ENCODE results near the gene SHC1.
A peak's percentile ranks its signal among the peaks of the same experiment; 100 is the strongest.

The SHC1 gene

DNA sequence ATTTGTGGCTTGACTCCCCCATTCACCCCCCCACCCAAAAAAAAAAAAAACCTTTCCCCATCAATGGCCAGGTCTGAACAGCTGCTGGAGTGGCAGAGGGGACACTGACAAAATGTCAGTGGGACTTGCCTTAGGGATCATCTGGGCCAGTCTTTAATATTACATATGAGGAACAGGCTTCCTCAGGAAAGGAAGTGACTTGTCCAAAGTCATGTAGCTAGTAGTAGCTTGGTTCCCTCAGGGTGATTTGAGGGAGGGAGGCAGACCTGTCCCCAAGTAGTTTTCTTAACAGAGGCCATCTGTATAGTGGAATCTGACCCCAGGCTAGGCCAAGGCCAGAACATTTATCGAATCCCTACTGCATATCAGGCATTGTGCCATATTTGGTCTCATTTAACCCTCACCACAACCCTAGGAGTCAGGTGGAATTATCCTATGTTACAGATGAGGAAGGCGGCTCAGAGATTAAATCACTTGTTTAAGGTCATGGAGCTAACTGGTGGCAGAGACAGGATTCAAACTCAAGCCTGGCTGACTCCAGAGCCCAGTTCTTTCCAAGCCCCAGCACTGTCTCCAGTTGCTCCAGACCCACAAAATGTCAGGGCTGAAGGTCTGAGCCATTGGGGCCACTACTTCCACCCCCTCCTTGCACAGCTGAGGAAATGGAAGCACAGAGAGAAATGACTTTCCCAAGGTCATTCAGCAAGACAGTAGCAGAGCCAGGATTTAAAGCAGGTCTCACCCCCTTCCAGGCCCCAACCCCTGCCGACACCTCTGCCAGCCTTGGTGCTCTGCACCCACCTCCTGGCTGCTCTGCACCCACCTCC is 42.4 kb upstream of the SHC1 start:
- H3K9me3 ChIP-seq (ENCODE audit: control insufficient read depth, insufficient read depth, low read length), result no peaks in the 10 kb centered on the region
- H3K36me3 ChIP-seq (ENCODE audit: control insufficient read depth, insufficient read depth, low read length), result peaks cover 38% of the 10 kb centered on the region
- H3K4me1 ChIP-seq (ENCODE audit: control insufficient read depth, insufficient read depth, low read length), result peaks cover 31% of the 10 kb centered on the region
- H3K9ac ChIP-seq (ENCODE audit: low read depth, low read length), result no peak overlapping the region
- H3K4me3 ChIP-seq (ENCODE audit: low read depth, low read length), result no peak overlapping the region
- H3K27ac ChIP-seq (ENCODE audit: low read depth, low read length), result no peak overlapping the region
- H3K27me3 ChIP-seq (ENCODE audit: control insufficient read depth, insufficient read depth, low read length), result no peaks in the 10 kb centered on the region

DNA sequence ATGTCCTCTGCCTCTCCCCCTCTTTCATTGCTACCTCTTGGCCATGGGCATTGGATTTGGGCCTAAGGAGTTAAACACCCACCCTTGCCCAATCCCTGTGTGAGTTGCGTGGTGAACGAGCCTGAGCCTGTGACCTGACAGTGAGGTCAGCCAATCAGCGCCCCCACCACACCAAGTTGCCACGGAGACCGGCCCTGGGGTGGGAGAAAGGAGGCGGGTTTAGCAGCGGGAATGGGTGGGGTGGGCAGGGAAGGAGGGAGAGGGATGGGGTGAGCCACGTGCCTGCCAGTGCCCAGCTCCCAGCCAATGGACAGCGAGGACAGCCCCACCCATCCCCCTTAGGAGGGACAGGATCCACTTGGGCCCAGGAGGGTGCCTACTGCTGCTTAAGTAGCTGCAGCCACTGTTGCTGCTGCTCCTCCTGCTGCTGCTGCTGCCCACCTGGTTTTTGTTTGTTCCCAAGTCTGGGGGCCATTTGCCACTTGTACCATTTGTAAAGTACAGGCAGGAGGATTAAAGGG is 41.5 kb upstream of the SHC1 start:
- Histone ChIP-seq H3K36me3 (ENCODE audit: control insufficient read depth, insufficient read depth, low read length) (peaks cover 38% of the 10 kb centered on the region), H3K4me3 (ENCODE audit: low read depth, low read length) (no peak overlapping the region), H3K9me3 (ENCODE audit: control insufficient read depth, insufficient read depth, low read length) (no peaks in the 10 kb centered on the region), H3K4me1 (ENCODE audit: control insufficient read depth, insufficient read depth, low read length) (peaks cover 26% of the 10 kb centered on the region), H3K9ac (ENCODE audit: low read depth, low read length) (no peak overlapping the region), H3K27ac (ENCODE audit: low read depth, low read length) (no peak overlapping the region), H3K27me3 (ENCODE audit: control insufficient read depth, insufficient read depth, low read length) (no peaks in the 10 kb centered on the region)

GRCh38 chr1:155011437-155012025 is 41.0 kb upstream of the SHC1 start:
- H3K4me3 ChIP-seq (ENCODE audit: low read depth, low read length), result no peak overlapping the region
- H3K27me3 ChIP-seq (ENCODE audit: control insufficient read depth, insufficient read depth, low read length), result no peaks in the 10 kb centered on the region
- peaks cover 34% of the 10 kb centered on the region for H3K36me3 ChIP-seq (ENCODE audit: control insufficient read depth, insufficient read depth, low read length)
- H3K27ac ChIP-seq (ENCODE audit: low read depth, low read length), result no peak overlapping the region
- H3K4me1 ChIP-seq (ENCODE audit: control insufficient read depth, insufficient read depth, low read length), result peaks cover 21% of the 10 kb centered on the region
- H3K9ac ChIP-seq (ENCODE audit: low read depth, low read length), result no peak overlapping the region
- no peaks in the 10 kb centered on the region for H3K9me3 ChIP-seq (ENCODE audit: control insufficient read depth, insufficient read depth, low read length)

DNA sequence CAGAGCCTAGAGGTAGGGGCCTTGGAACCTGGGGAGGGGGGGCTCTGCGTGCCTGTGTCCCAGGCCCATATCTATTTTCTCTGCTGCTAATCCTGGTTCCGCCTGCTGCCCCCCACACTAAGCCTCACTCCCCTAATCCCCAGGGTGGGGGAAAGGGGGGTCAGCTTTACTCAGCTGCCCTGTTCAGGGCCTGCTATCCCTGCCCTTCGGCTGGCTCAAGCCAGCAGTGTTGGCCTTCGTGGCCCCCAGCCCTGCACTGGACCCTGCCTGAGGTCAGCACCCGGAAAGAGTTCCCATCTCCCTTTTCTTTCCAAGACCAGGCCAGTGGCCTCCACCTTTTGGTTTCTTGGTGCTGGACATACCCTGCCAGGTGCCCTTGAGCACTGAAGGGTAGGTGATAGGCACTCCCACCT is 40.5 kb upstream of the SHC1 start:
- H3K27me3 ChIP-seq (ENCODE audit: control insufficient read depth, insufficient read depth, low read length), result no peaks in the 10 kb centered on the region
- no peaks in the 10 kb centered on the region for H3K9me3 ChIP-seq (ENCODE audit: control insufficient read depth, insufficient read depth, low read length)
- H3K36me3 ChIP-seq (ENCODE audit: control insufficient read depth, insufficient read depth, low read length), result peaks cover 29% of the 10 kb centered on the region
- H3K27ac ChIP-seq (ENCODE audit: low read depth, low read length), result no peak overlapping the region
- H3K9ac ChIP-seq (ENCODE audit: low read depth, low read length), result no peak overlapping the region
- H3K4me1 ChIP-seq (ENCODE audit: control insufficient read depth, insufficient read depth, low read length), result peaks cover 19% of the 10 kb centered on the region
- H3K4me3 ChIP-seq (ENCODE audit: low read depth, low read length), result no peak overlapping the region

DNA sequence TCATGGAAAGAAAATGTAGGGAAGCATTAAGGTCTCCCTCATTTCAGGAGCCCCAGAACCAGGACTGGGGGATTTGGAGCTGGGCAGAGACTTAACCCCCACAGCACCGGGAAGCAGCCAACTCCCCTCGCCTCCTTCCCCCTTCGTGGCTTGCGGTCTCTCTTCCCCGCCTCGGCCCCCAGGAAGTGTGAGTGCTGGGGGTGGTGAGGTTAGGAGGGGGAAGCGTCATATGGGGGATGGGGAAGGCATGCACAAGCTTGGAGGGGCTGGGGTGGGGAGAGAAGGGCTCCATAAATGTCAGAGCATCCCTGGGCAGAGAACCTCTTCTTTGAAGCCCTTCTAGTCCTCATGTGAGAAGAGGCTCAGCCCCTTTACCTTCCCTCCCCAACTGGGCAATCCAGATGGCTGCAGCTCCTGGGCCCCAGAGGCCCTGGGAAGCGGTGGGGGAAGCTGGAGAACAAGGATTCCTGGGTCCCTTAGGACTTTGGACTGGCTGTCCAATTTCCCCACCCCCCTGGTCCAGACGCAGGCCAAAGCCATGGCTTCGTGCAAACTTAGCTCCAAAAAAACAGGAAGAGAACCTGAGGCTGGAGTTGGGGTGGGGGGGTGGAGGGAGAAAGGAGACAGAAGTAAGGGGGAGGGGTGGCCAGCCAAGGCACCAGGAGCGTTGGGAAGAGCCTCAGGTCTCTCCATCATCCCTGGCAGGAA is 39.8 kb upstream of the SHC1 start:
- Histone ChIP-seq H3K27me3 (ENCODE audit: control insufficient read depth, insufficient read depth, low read length) (no peaks in the 10 kb centered on the region), H3K27ac (ENCODE audit: low read depth, low read length) (no peak overlapping the region), H3K9ac (ENCODE audit: low read depth, low read length) (no peak overlapping the region), H3K36me3 (ENCODE audit: control insufficient read depth, insufficient read depth, low read length) (peaks cover 23% of the 10 kb centered on the region), H3K4me3 (ENCODE audit: low read depth, low read length) (no peak overlapping the region), H3K4me1 (ENCODE audit: control insufficient read depth, insufficient read depth, low read length) (peaks cover 21% of the 10 kb centered on the region), H3K9me3 (ENCODE audit: control insufficient read depth, insufficient read depth, low read length) (no peaks in the 10 kb centered on the region)

GRCh38 chr1:155009742-155010141 is 39.2 kb upstream of the SHC1 start:
- H3K9ac ChIP-seq (ENCODE audit: low read depth, low read length), result no peak overlapping the region
- H3K4me3 ChIP-seq (ENCODE audit: low read depth, low read length), result no peak overlapping the region
- no peak overlapping the region for H3K27ac ChIP-seq (ENCODE audit: low read depth, low read length)
- H3K27me3 ChIP-seq (ENCODE audit: control insufficient read depth, insufficient read depth, low read length), result no peaks in the 10 kb centered on the region
- no peaks in the 10 kb centered on the region for H3K9me3 ChIP-seq (ENCODE audit: control insufficient read depth, insufficient read depth, low read length)
- peaks cover 26% of the 10 kb centered on the region for H3K4me1 ChIP-seq (ENCODE audit: control insufficient read depth, insufficient read depth, low read length)
- H3K36me3 ChIP-seq (ENCODE audit: control insufficient read depth, insufficient read depth, low read length), result peaks cover 17% of the 10 kb centered on the region

GRCh38 chr1:155009221-155009711 is 38.7 kb upstream of the SHC1 start:
- Histone ChIP-seq H3K27ac (ENCODE audit: low read depth, low read length) (no peak overlapping the region), H3K4me1 (ENCODE audit: control insufficient read depth, insufficient read depth, low read length) (peaks cover 31% of the 10 kb centered on the region), H3K4me3 (ENCODE audit: low read depth, low read length) (no peak overlapping the region), H3K36me3 (ENCODE audit: control insufficient read depth, insufficient read depth, low read length) (peaks cover 12% of the 10 kb centered on the region), H3K9me3 (ENCODE audit: control insufficient read depth, insufficient read depth, low read length) (no peaks in the 10 kb centered on the region), H3K27me3 (ENCODE audit: control insufficient read depth, insufficient read depth, low read length) (no peaks in the 10 kb centered on the region), H3K9ac (ENCODE audit: low read depth, low read length) (no peak overlapping the region)

DNA sequence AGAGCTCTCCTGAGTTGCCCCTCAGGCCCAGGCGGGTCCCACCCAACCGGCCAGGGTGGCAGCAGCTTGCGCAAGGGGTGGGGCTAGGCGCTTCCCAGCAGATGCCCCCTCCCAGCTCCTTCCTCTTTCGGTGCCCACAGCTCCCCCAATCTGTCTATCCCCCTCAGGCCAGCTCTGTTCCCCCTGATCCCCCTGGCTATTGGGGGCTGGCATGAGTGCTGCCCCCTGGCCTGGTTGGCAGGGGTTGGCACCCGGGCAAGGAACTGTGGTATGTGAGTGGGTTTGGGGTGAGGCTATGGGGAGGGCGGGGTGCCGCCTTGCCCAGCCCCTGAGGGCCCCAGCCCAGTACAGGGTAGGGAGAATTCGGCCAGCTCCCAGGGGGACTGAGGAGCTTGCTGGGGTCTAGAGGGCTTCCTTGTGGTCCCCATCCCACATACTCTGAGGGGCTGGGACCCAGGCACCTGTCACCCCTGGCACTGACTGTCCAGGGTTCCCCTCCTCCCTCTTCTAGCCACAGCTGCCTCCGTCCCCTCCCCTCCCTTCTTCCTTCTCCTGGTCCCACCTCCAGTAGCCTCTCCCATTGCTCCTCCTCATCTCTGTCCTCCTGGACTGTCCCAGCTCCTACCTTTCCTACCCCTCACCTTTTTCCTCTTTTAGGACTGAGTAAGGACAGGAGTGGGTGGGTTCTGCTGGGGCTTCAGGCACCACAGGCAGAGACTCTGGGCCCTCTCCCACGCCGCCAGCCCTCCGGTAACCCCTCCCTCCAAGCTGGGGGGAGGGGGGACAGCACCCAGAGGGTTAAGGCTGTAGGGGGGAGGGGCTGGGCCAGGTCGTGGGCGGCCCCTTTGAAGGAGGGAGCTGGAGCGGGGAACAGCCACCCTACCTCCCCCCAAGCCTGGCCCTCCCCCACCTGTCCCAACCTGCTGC is 37.7 kb upstream of the SHC1 start:
- Histone ChIP-seq H3K9ac (ENCODE audit: low read depth, low read length) (no peak overlapping the region), H3K4me1 (ENCODE audit: control insufficient read depth, insufficient read depth, low read length) (peaks cover 30% of the 10 kb centered on the region), H3K9me3 (ENCODE audit: control insufficient read depth, insufficient read depth, low read length) (no peaks in the 10 kb centered on the region), H3K27ac (ENCODE audit: low read depth, low read length) (peak overlapping the region; percentile 20), H3K4me3 (ENCODE audit: low read depth, low read length) (peak overlapping the region; percentile 39; the same call in 1 of the 2 replicates), H3K36me3 (ENCODE audit: control insufficient read depth, insufficient read depth, low read length) (peaks cover 5% of the 10 kb centered on the region; the same call in 1 of the 2 replicates), H3K27me3 (ENCODE audit: control insufficient read depth, insufficient read depth, low read length) (no peaks in the 10 kb centered on the region)

DNA sequence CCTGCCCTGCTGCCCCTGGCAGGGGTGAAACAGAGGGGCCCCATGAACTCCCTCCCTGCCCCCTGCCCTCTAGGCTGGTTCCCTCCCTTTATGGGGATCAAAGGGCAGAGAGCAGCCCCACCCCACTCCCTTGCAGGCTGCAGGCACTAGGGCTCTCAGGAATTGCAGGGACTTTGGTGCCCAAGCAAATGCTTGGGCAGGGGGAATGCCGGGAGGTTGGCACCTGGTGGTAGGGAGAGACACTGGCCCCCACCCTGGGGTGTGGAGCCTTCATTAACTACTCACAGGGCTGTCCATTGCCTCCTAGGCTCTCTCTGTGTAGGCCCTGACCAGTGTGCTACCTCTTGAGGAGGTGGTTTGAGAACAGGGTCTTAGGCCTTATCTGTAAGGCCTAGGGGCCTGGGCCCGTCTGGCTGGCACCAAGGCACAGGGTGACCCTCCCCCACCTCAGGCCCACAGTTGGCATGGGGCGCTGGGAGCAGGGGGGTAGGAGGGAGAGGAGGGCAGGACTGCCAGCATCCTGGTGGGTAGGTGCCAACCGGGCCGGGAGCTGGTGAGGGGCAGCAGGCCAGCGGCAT is 36.8 kb upstream of the SHC1 start:
- Histone ChIP-seq H3K27me3 (ENCODE audit: control insufficient read depth, insufficient read depth, low read length) (no peaks in the 10 kb centered on the region), H3K9me3 (ENCODE audit: control insufficient read depth, insufficient read depth, low read length) (no peaks in the 10 kb centered on the region), H3K27ac (ENCODE audit: low read depth, low read length) (no peak overlapping the region), H3K36me3 (ENCODE audit: control insufficient read depth, insufficient read depth, low read length) (no peaks in the 10 kb centered on the region), H3K4me1 (ENCODE audit: control insufficient read depth, insufficient read depth, low read length) (peaks cover 21% of the 10 kb centered on the region), H3K9ac (ENCODE audit: low read depth, low read length) (no peak overlapping the region), H3K4me3 (ENCODE audit: low read depth, low read length) (no peak overlapping the region)

GRCh38 chr1:155006601-155007101 is 36.1 kb upstream of the SHC1 start:
- H3K4me3 ChIP-seq (ENCODE audit: low read depth, low read length), result no peak overlapping the region

More at GRCh38 chr1:155006601-155007101, 36.1 kb upstream of the SHC1 start:
- no peak overlapping the region for H3K27ac ChIP-seq (ENCODE audit: low read depth, low read length)
- H3K9me3 ChIP-seq (ENCODE audit: control insufficient read depth, insufficient read depth, low read length), result no peaks in the 10 kb centered on the region
- no peak overlapping the region for H3K9ac ChIP-seq (ENCODE audit: low read depth, low read length)
- H3K4me1 ChIP-seq (ENCODE audit: control insufficient read depth, insufficient read depth, low read length), result peaks cover 17% of the 10 kb centered on the region
- H3K36me3 ChIP-seq (ENCODE audit: control insufficient read depth, insufficient read depth, low read length), result no peaks in the 10 kb centered on the region
- H3K27me3 ChIP-seq (ENCODE audit: control insufficient read depth, insufficient read depth, low read length), result no peaks in the 10 kb centered on the region
